Thoracic aorta (tissue), 2 donors: ENCODE measurements around the gene RPP14. TPM values are rescaled to one million over a fixed set of nuclear protein-coding genes. Genes with fewer than 3 reads are reported as not detected.
A peak's percentile ranks its signal among the peaks of the same experiment; 100 is the strongest.

ENCODE experiments used
- ATAC-seq: fragments of 150-250 bp; one replicate; pipeline ENCODE4 v1.8.0; 2017; ENCODE audit warnings: low read depth; ENCODE audit not compliant: insufficient number of reproducible peaks, low FRiP score
- DNase-seq: peaks from one replicate; pipeline ENCODE4 v3.0.0-alpha.2; 2020; ENCODE audit warnings: low spot score
- H3K27ac ChIP-seq, 2 donors: fragments of 200-600 bp; sonication (generic); 1 replicate in 1 of 2; 2 replicates in 1 of 2; pipeline ENCODE4 v1.5.1; 2016; ENCODE audit warnings: mild to moderate bottlenecking in 2 of 2, moderate library complexity in 2 of 2
- H3K27me3 ChIP-seq: fragments of 200-600 bp; sonication (generic); replicated peaks from 2 replicates; pipeline ENCODE4 v1.6.0; 2016; ENCODE audit warnings: mild to moderate bottlenecking; ENCODE audit not compliant: insufficient read depth
- H3K36me3 ChIP-seq: fragments of 200-600 bp; sonication (generic); one replicate; pipeline ENCODE4 v1.5.1; 2016
- H3K4me1 ChIP-seq, 2 donors: fragments of 200-600 bp; sonication (generic); 1 replicate in 1 of 2; 2 replicates in 1 of 2; pipeline versions ENCODE4 v1.5.1 to v1.6.0; 2016; ENCODE audit warnings: low read depth in 2 of 2, mild to moderate bottlenecking in 1 of 2; ENCODE audit not compliant: control insufficient read depth in 1 of 2
- H3K4me3 ChIP-seq: fragments of 200-600 bp; sonication (generic); 2 replicates; pipeline ENCODE4 v1.5.1; 2016; ENCODE audit warnings: mild to moderate bottlenecking
- H3K9me3 ChIP-seq: fragments of 200-600 bp; sonication (generic); 2 replicates; pipeline ENCODE4 v1.5.1; 2016
- CTCF ChIP-seq: fragments of 200-600 bp; sonication (generic); IDR thresholded peaks from one replicate; pipeline ENCODE4 v1.5.1; 2019; ENCODE audit warnings: antibody characterized with exemption
- total RNA-seq, 2 donors: library from RNA; depleted of rRNA; stranded (reverse); fragments of >200 nt; gene quantifications; one replicate each; pipeline versions ENCODE4 v1.1.0 to v1.2.3, GENCODE V29; 2016

RPP14 gene
- total RNA-seq, 2 donors from 2014 or later, result 5.0 to 10.1 TPM

GRCh38 chr3:58321791-58322190, 15.7 kb downstream of the RPP14 start:
- peaks cover 12% of the 10 kb centered on the region for H3K36me3 ChIP-seq
- H3K27me3 ChIP-seq, result no peaks in the 10 kb centered on the region
- H3K27ac ChIP-seq, result no peak overlapping the region
- DNase-seq (no peak), ATAC-seq (no peak)
- TF ChIP-seq CTCF, result no peak
- H3K9me3 ChIP-seq, result no peaks in the 10 kb centered on the region
- H3K4me3 ChIP-seq, result no peak overlapping the region
- no peaks in the 10 kb centered on the region for H3K4me1 ChIP-seq

DNA sequence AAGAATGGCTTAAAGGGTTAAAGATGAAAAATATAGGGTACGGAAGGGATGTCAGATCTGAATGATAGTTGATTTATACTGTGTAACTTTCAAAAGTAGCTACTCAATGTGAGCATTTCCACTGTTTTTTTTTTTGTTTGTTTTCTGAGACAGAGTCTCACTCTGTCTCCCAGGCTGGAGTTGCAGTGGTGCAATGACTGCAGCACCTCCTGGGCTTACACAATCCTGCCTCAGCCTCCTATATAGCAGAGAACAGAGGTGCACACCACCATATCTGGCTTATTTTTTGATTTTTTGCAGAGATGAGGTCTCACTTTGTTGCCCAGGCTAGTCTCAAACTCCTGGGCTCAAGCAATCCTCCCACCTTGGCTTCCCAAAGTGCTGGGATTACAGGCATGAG, 16.7 kb downstream of the RPP14 start:
- Histone ChIP-seq H3K9me3 (no peaks in the 10 kb centered on the region), H3K4me3 (no peak overlapping the region), H3K27ac (no peak overlapping the region), H3K36me3 (peaks cover 3% of the 10 kb centered on the region), H3K4me1 (no peaks in the 10 kb centered on the region), H3K27me3 (no peaks in the 10 kb centered on the region)
- no peak for DNase-seq
- TF ChIP-seq CTCF, result no peak
- no peak for ATAC-seq

DNA sequence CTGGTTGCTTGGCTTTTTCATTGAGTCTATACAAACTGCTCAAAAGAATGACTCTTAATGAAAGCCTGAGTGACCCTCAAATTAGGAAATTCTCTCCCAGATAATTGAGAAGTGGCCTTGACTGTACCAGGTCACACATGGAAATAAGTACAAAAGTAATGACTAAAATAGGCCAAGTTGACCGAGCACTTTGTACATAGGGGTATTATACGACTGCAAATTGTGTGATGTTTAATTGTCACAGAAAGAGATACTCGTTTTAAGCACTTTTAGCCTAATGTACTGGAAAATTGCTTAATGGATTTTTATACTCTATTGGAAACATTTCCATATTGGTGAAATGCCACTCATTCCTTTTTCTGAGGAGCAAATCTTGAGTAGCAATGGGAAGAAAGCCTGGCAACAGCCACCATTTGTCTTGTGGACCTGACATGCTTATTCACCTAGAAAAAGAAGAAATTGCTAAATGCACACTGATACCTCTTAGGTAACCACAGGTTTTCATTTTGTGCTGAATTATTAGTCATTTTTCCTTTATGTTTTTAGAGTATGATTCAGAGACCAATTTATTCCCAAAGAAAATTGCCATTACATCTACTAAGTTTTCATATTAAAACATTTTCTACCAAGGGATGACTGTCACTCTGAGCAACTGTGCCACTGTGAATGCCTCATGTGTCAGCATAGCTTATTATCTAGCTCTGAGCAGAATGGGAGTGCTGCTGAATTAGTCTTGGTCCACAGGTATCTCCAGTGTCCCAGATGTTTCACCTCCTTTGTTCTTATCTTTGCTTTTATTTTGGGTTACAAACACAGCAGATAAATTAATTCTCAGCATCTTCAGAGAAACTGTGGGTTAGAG, 17.7 kb downstream of the RPP14 start:
- Histone ChIP-seq H3K4me3 (no peak overlapping the region), H3K27ac (no peak overlapping the region), H3K9me3 (no peaks in the 10 kb centered on the region), H3K4me1 (no peaks in the 10 kb centered on the region), H3K36me3 (no peaks in the 10 kb centered on the region), H3K27me3 (no peaks in the 10 kb centered on the region)
- TF ChIP-seq CTCF, result no peak
- DNase-seq (no peak), ATAC-seq (no peak)

DNA sequence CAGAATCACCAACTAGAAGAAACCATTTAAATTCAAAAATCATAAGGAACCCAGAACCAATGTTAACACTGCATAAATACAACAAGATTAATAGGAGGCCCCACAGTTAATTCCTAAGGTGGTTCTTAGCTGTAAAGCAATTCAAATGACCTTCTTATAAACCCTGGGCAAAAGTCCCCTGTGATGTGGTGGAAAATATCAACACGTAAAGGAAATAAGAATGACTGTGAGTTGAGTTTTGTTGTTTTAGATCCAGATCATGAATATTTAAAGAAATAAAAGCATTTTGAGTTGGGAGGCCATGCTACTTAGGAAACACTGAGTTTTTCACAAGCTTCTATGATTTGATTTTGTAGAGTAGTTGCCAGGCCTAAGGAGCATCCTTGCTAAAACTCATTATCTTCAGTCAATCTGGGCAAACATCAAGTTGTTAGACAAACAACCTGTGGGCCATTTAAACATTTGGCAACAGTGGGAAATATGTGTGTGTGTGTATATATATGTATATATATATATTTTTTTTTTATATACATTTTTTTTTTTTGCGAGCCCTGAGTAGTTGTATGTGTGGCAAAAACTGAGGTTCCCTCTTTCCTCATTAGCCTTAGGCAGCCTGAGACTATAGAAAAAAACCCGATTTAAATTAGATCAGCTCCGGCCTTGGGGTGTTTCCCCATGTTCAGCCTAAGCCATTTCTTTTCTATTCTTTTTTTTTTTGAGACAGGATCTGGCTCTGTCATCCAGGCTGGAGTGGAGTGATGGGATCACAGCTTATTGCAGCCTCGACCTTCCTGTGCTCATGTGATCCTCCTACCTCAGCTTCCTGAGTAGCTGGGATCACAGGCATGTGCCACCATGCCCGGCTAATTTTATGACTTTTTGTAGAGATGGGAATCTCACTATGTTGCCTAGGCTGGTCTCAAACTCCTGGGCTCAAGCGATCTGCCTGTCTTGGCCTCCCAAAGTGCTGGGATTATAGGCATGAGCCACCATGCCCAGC, 18.6 kb downstream of the RPP14 start:
- no peaks in the 10 kb centered on the region for H3K27me3 ChIP-seq
- ATAC-seq (no peak), DNase-seq (no peak)
- no peak for TF ChIP-seq CTCF
- H3K9me3 ChIP-seq, result no peaks in the 10 kb centered on the region
- H3K27ac ChIP-seq, result no peak overlapping the region
- H3K4me3 ChIP-seq, result no peak overlapping the region
- H3K36me3 ChIP-seq, result no peaks in the 10 kb centered on the region
- no peaks in the 10 kb centered on the region for H3K4me1 ChIP-seq

DNA sequence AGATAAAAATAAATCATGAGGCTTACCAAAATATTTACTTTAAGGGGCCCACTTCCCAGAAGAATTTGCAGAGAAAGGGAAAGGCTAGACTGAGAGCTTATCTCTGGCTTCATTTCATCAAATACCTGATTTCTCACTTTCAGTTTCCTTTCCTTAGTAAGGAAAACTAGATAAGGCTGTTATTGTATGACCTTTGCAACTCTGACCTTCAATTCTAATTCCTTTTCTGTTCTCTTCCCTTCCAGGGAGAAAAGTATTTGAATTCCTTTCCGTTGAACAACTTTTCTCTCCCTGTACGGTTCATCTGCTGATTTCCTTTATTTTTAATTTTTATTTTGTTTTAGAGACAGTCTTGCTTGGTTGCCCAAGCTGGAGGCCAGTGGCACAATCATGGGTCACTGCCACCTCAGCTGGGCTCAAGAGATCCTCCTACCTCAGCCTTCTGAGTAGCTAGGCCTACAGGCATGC, 19.5 kb downstream of the RPP14 start:
- H3K36me3 ChIP-seq, result no peaks in the 10 kb centered on the region
- no peaks in the 10 kb centered on the region for H3K27me3 ChIP-seq
- TF ChIP-seq CTCF, result no peak
- no peaks in the 10 kb centered on the region for H3K4me1 ChIP-seq
- no peak overlapping the region for H3K4me3 ChIP-seq
- H3K27ac ChIP-seq, result peak overlapping the region in 1 of 2 donors; percentile 29
- DNase-seq (no peak), ATAC-seq (no peak)
- H3K9me3 ChIP-seq, result no peaks in the 10 kb centered on the region
